Neural cell (in vitro differentiated cells): Measurements from ENCODE around the gene MARK2. TPM values are rescaled to one million over a fixed set of nuclear protein-coding genes. Genes with fewer than 3 reads are reported as not detected.

ENCODE experiments used
- H2AFZ ChIP-seq: fragments of 200-600, 300-800 bp; sonication (generic), shearing (Covaris generic); 2 replicates; pipeline ENCODE4 v1.6.0; 2014; ENCODE audit warnings: low read depth, mild to moderate bottlenecking, antibody characterized with exemption, low read length, moderate library complexity
- H3F3A ChIP-seq: fragments of 200-600 bp; shearing (Covaris generic); 2 replicates; pipeline ENCODE4 v1.6.1; 2016; ENCODE audit warnings: mild to moderate bottlenecking, moderate library complexity, mixed read lengths, antibody characterized with exemption, low read length; ENCODE audit not compliant: insufficient read depth, poor library complexity, severe bottlenecking
- H3K27ac ChIP-seq: fragments of 200-600, 300-800 bp; sonication (generic), shearing (Covaris generic); 2 replicates; pipeline ENCODE4 v1.5.1; 2014; ENCODE audit warnings: mild to moderate bottlenecking, low read length, moderate library complexity
- H3K27me3 ChIP-seq: fragments of 300-800, 200-600 bp; sonication (generic), shearing (Covaris generic); 2 replicates; pipeline ENCODE4 v1.6.0; 2014; ENCODE audit warnings: mild to moderate bottlenecking, low read depth, low read length, moderate library complexity; ENCODE audit not compliant: insufficient read depth
- H3K36me3 ChIP-seq: fragments of 300-800, 200-600 bp; sonication (generic), shearing (Covaris generic); 2 replicates; pipeline ENCODE4 v1.5.1; 2014; ENCODE audit warnings: mild to moderate bottlenecking, antibody characterized with exemption, low read length, moderate library complexity; ENCODE audit not compliant: insufficient read depth
- H3K4me2 ChIP-seq: fragments of 300-800, 200-600 bp; sonication (generic), shearing (Covaris generic); 2 replicates; pipeline ENCODE4 v1.6.0; 2014; ENCODE audit warnings: mild to moderate bottlenecking, low read length
- H3K4me3 ChIP-seq: fragments of 300-800, 200-600 bp; sonication (generic), shearing (Covaris generic); 2 replicates; pipeline ENCODE4 v1.5.1; 2014; ENCODE audit warnings: mild to moderate bottlenecking, low read length, moderate library complexity
- H3K79me2 ChIP-seq: fragments of 200-600 bp; shearing (Covaris generic); replicated peaks from 2 replicates; pipeline ENCODE4 v1.6.0; 2014; ENCODE audit warnings: mild to moderate bottlenecking, low read length, moderate library complexity; ENCODE audit not compliant: insufficient read depth
- H3K9ac ChIP-seq: fragments of 300-800, 200-600 bp; sonication (generic), shearing (Covaris generic); 2 replicates; pipeline ENCODE4 v1.6.1; 2016; ENCODE audit warnings: mild to moderate bottlenecking, low read length, mixed read lengths
- H3K9me2 ChIP-seq: fragments of 200-600 bp; shearing (Covaris generic); 2 replicates; pipeline ENCODE4 v1.6.1; 2016; ENCODE audit warnings: mild to moderate bottlenecking, low read length, mixed read lengths; ENCODE audit not compliant: insufficient read depth
- H3K9me3 ChIP-seq: fragments of 200-600, 300-800 bp; sonication (generic), shearing (Covaris generic); 2 replicates; pipeline ENCODE4 v1.6.1; 2016; ENCODE audit warnings: mild to moderate bottlenecking, mixed run types, low read length, moderate library complexity, mixed read lengths
- H4K20me1 ChIP-seq: fragments of 200-600 bp; shearing (Covaris generic); 2 replicates; pipeline ENCODE4 v1.6.1; 2016; ENCODE audit warnings: mild to moderate bottlenecking, mixed run types; ENCODE audit not compliant: insufficient read depth
- EP300 ChIP-seq: fragments of 450-650 bp; conservative IDR thresholded peaks from 2 replicates; pipeline ENCODE4 v1.6.1; 2014; ENCODE audit warnings: antibody characterized with exemption, mild to moderate bottlenecking, moderate library complexity; ENCODE audit not compliant: poor library complexity, severe bottlenecking
- EZH2 ChIP-seq: fragments of 200-600, 300-800 bp; shearing (Covaris generic), sonication (generic); IDR thresholded peaks from 2 replicates; pipeline ENCODE4 v1.6.1; 2014; ENCODE audit warnings: antibody characterized with exemption, low read length, borderline replicate concordance, mild to moderate bottlenecking; ENCODE audit not compliant: insufficient read depth, poor library complexity, severe bottlenecking
- MXI1 ChIP-seq: fragments of 450-650 bp; conservative IDR thresholded peaks from 2 replicates; pipeline ENCODE4 v1.6.1; 2014; ENCODE audit warnings: antibody characterized with exemption, mild to moderate bottlenecking; ENCODE audit not compliant: poor library complexity, severe bottlenecking
- POLR2AphosphoS5 ChIP-seq: IDR thresholded peaks from 2 replicates; pipeline ENCODE4 v1.6.1; 2012
- RAD21 ChIP-seq: fragments of 450-650 bp; conservative IDR thresholded peaks from 2 replicates; pipeline ENCODE4 v1.6.1; 2014; ENCODE audit warnings: antibody characterized with exemption, mild to moderate bottlenecking, moderate library complexity
- SMC3 ChIP-seq: fragments of 450-650 bp; conservative IDR thresholded peaks from 2 replicates; pipeline ENCODE4 v1.6.1; 2014; ENCODE audit warnings: antibody characterized with exemption, mild to moderate bottlenecking, moderate library complexity; ENCODE audit not compliant: poor library complexity
- TAF1 ChIP-seq: IDR thresholded peaks from 2 replicates; pipeline ENCODE4 v1.6.1; 2012; ENCODE audit warnings: low read depth
- polyA plus RNA-seq: library from polyadenylated mRNA; depleted of rRNA; stranded (reverse); fragments of >200 nt; gene quantifications from 2 replicates; pipeline ENCODE4 v1.2.3, GENCODE V29; 2014
- TF ChIP-seq, protein P1 (sequence below): IDR thresholded peaks from 2 replicates; pipeline ENCODE4 v1.6.1; 2012; ENCODE audit warnings: borderline replicate concordance
- TF ChIP-seq, protein P2 (sequence below): fragments of 450-650 bp; IDR thresholded peaks from 2 replicates; pipeline ENCODE4 v1.5.1; 2014; ENCODE audit warnings: antibody characterized with exemption, mild to moderate bottlenecking, moderate library complexity; ENCODE audit not compliant: poor library complexity, severe bottlenecking

Gene MARK2
- polyA plus RNA-seq, 1 donor from 2014 or later, result 11.3 TPM

DNA sequence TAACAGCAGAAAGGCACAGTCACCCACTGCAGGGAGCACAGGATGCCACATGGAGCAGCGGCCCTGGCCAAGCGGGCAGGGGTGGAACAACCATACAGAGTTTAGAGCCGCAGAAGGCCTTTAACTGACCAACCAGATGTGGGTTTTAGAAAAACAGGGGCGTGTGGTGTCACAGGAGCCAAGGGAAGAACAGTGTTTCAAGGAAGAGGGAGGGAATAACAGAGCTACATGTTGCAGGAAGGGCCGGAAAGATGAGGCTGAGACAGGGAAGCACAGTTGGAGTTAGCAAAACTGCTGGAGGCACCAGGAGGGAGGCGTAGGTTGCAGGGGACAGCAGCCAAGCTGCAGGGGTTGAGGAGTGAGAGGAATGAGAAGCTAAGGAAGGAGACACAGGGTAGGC, 92.1 kb downstream of the MARK2 start:
- H3K4me3 ChIP-seq, result no peak overlapping the region
- no peaks in the 10 kb centered on the region for H3F3A ChIP-seq
- no peak overlapping the region for H3K27ac ChIP-seq
- H2AFZ ChIP-seq, result no peak overlapping the region
- TF ChIP-seq MXI1, result no peak
- no peak for TF ChIP-seq EZH2
- TF ChIP-seq, protein P1, sequence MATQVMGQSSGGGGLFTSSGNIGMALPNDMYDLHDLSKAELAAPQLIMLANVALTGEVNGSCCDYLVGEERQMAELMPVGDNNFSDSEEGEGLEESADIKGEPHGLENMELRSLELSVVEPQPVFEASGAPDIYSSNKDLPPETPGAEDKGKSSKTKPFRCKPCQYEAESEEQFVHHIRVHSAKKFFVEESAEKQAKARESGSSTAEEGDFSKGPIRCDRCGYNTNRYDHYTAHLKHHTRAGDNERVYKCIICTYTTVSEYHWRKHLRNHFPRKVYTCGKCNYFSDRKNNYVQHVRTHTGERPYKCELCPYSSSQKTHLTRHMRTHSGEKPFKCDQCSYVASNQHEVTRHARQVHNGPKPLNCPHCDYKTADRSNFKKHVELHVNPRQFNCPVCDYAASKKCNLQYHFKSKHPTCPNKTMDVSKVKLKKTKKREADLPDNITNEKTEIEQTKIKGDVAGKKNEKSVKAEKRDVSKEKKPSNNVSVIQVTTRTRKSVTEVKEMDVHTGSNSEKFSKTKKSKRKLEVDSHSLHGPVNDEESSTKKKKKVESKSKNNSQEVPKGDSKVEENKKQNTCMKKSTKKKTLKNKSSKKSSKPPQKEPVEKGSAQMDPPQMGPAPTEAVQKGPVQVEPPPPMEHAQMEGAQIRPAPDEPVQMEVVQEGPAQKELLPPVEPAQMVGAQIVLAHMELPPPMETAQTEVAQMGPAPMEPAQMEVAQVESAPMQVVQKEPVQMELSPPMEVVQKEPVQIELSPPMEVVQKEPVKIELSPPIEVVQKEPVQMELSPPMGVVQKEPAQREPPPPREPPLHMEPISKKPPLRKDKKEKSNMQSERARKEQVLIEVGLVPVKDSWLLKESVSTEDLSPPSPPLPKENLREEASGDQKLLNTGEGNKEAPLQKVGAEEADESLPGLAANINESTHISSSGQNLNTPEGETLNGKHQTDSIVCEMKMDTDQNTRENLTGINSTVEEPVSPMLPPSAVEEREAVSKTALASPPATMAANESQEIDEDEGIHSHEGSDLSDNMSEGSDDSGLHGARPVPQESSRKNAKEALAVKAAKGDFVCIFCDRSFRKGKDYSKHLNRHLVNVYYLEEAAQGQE, result no peak
- TF ChIP-seq RAD21, result no peak
- TF ChIP-seq POLR2AphosphoS5, result no peak
- TF ChIP-seq TAF1, result no peak
- no peak for TF ChIP-seq SMC3
- no peak for TF ChIP-seq EP300
- TF ChIP-seq, protein P2, sequence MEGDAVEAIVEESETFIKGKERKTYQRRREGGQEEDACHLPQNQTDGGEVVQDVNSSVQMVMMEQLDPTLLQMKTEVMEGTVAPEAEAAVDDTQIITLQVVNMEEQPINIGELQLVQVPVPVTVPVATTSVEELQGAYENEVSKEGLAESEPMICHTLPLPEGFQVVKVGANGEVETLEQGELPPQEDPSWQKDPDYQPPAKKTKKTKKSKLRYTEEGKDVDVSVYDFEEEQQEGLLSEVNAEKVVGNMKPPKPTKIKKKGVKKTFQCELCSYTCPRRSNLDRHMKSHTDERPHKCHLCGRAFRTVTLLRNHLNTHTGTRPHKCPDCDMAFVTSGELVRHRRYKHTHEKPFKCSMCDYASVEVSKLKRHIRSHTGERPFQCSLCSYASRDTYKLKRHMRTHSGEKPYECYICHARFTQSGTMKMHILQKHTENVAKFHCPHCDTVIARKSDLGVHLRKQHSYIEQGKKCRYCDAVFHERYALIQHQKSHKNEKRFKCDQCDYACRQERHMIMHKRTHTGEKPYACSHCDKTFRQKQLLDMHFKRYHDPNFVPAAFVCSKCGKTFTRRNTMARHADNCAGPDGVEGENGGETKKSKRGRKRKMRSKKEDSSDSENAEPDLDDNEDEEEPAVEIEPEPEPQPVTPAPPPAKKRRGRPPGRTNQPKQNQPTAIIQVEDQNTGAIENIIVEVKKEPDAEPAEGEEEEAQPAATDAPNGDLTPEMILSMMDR, result no peak
- no peaks in the 10 kb centered on the region for H3K9me3 ChIP-seq
- H3K4me2 ChIP-seq, result no peak overlapping the region
- H3K36me3 ChIP-seq, result no peaks in the 10 kb centered on the region
- no peaks in the 10 kb centered on the region for H4K20me1 ChIP-seq
- no peaks in the 10 kb centered on the region for H3K79me2 ChIP-seq
- no peak overlapping the region for H3K9ac ChIP-seq
- H3K27me3 ChIP-seq, result no peaks in the 10 kb centered on the region
- no peaks in the 10 kb centered on the region for H3K9me2 ChIP-seq

DNA sequence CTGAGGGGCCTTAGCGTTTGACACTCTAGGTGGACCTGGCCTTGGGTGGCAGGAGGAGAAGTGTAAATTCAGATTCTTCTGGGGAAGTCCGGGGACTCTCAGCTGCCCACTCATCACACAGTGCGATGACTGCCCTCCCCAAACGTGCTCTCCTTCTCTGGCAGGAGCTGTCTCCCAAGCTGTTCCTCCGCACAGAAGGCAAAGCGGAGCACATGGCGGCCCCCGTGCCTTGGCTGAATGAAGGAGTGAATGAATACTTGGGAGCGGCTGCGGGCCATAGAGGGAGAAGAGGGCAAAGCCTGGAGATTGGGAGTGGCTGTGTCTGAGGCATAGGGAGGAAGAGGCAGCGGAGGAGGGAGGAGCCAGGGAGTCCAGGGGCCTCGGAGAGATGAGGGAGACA, 93.0 kb downstream of the MARK2 start:
- no peak for TF ChIP-seq EP300
- no peak for TF ChIP-seq POLR2AphosphoS5
- TF ChIP-seq EZH2, result no peak
- TF ChIP-seq MXI1, result no peak
- TF ChIP-seq SMC3, result no peak
- TF ChIP-seq TAF1, result no peak
- TF ChIP-seq, protein P1, result no peak
- TF ChIP-seq RAD21, result no peak
- TF ChIP-seq, protein P2, result no peak
- H3F3A ChIP-seq, result no peaks in the 10 kb centered on the region
- H3K4me2 ChIP-seq, result no peak overlapping the region
- no peaks in the 10 kb centered on the region for H3K9me3 ChIP-seq
- no peak overlapping the region for H2AFZ ChIP-seq
- H3K27me3 ChIP-seq, result no peaks in the 10 kb centered on the region
- no peak overlapping the region for H3K27ac ChIP-seq
- H3K4me3 ChIP-seq, result no peak overlapping the region
- no peaks in the 10 kb centered on the region for H3K79me2 ChIP-seq
- H3K36me3 ChIP-seq, result no peaks in the 10 kb centered on the region
- no peaks in the 10 kb centered on the region for H3K9me2 ChIP-seq
- H3K9ac ChIP-seq, result no peak overlapping the region
- H4K20me1 ChIP-seq, result no peaks in the 10 kb centered on the region
